ENCODE results near the gene POF1B. TPM values are rescaled to one million over a fixed set of nuclear protein-coding genes. Genes with fewer than 3 reads are reported as not detected.

Gene POF1B
- total and polyA plus RNA-seq, 4 donors, result 0.14 to 0.75 (median 0.19) TPM

DNA sequence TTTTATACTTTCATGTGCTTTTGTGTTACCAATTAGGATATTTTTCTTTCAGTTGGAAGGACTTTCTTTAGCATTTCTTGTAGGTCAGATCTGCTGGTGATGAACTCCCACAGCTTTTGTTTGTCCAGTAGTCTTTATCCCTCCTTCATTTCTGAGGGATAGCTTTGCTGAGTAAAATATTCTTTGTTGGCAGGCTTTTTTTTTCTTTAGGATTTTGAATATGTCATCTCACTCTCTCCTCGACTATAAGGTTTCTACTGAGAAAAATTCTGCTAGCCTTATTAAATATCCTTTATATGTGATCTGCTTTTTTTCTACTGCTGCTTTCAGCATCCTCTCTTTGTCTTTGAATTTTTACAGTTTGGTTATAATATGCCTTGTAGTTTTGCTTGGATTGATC is 49.6 kb upstream of the POF1B start:
- Histone ChIP-seq H3K4me3 (ENCODE audit: low read depth in 1 of 3, low read length in 3 of 3) (no peak overlapping the region), H3K36me3 (ENCODE audit: control insufficient read depth in 4 of 4, insufficient read depth in 3 of 4, low read depth in 1 of 4, low read length in 3 of 4) (no peaks in the 10 kb centered on the region), H3K27me3 (ENCODE audit: control insufficient read depth in 4 of 4, insufficient read depth in 4 of 4, low read length in 3 of 4) (no peaks in the 10 kb centered on the region), H3K4me1 (ENCODE audit: control insufficient read depth in 4 of 4, insufficient read depth in 4 of 4, low read length in 3 of 4) (no peaks in the 10 kb centered on the region), H3K27ac (ENCODE audit: low read depth in 1 of 2, low read length in 2 of 2) (no peak overlapping the region), H3K9ac (ENCODE audit: low read depth in 1 of 2, low read length in 2 of 2) (no peak overlapping the region), H3K9me3 (ENCODE audit: control insufficient read depth in 4 of 4, low read length in 3 of 4) (peaks cover 0 to 7% (median 3%) of the 10 kb centered on the region in 4 donors)
- TF ChIP-seq, protein P1, sequence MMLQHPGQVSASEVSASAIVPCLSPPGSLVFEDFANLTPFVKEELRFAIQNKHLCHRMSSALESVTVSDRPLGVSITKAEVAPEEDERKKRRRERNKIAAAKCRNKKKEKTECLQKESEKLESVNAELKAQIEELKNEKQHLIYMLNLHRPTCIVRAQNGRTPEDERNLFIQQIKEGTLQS (IDR thresholded peaks at IDR 0.05), result no peak
- 86% methylated on average over 1 of the region's 1 CpG for WGBS
- DNase-seq (ENCODE audit: low spot score), result no peak

DNA sequence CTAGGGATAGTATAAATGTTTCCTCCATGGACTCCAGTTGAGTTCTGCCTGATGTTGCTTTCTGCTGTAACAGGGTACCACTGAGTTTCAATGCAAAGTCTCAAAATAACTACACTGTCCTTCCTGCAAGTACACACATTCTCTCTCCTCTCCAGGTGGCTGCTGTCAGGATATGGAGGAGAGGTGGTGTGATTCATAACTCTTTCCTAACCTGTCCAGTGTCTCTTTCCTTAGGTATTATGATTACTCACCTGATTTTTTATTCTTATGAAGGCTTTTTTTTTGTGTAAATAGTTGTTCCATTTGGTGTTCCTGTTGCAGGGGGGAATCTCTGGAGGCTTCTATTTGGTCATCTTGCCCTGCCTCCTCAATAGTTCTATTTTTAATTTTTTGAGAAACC is 39.8 kb upstream of the POF1B start:
- H3K9me3 ChIP-seq (ENCODE audit: control insufficient read depth in 4 of 4, low read length in 3 of 4), result no peaks in the 10 kb centered on the region
- H3K36me3 ChIP-seq (ENCODE audit: control insufficient read depth in 4 of 4, insufficient read depth in 3 of 4, low read depth in 1 of 4, low read length in 3 of 4), result no peaks in the 10 kb centered on the region
- no peak for DNase-seq (ENCODE audit: low spot score)
- no peaks in the 10 kb centered on the region for H3K27me3 ChIP-seq (ENCODE audit: control insufficient read depth in 4 of 4, insufficient read depth in 4 of 4, low read length in 3 of 4)
- no peaks in the 10 kb centered on the region for H3K4me1 ChIP-seq (ENCODE audit: control insufficient read depth in 4 of 4, insufficient read depth in 4 of 4, low read length in 3 of 4)
- no peak for TF ChIP-seq RAD21 (IDR thresholded peaks at IDR 0.05)
- TF ChIP-seq SP1 (IDR thresholded peaks at IDR 0.05), result no peak
- TF ChIP-seq FOXA2 (IDR thresholded peaks at IDR 0.05), result no peak
- no peak for TF ChIP-seq GABPA (IDR thresholded peaks at IDR 0.05 in 1 of 2, conservative IDR thresholded peaks at IDR 0.05 in 1 of 2)
- no peak for TF ChIP-seq HNF4G (IDR thresholded peaks at IDR 0.05)
- no peak for TF ChIP-seq HNF4A (conservative IDR thresholded peaks at IDR 0.05)
- TF ChIP-seq, protein P2, sequence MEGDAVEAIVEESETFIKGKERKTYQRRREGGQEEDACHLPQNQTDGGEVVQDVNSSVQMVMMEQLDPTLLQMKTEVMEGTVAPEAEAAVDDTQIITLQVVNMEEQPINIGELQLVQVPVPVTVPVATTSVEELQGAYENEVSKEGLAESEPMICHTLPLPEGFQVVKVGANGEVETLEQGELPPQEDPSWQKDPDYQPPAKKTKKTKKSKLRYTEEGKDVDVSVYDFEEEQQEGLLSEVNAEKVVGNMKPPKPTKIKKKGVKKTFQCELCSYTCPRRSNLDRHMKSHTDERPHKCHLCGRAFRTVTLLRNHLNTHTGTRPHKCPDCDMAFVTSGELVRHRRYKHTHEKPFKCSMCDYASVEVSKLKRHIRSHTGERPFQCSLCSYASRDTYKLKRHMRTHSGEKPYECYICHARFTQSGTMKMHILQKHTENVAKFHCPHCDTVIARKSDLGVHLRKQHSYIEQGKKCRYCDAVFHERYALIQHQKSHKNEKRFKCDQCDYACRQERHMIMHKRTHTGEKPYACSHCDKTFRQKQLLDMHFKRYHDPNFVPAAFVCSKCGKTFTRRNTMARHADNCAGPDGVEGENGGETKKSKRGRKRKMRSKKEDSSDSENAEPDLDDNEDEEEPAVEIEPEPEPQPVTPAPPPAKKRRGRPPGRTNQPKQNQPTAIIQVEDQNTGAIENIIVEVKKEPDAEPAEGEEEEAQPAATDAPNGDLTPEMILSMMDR (IDR thresholded peaks at IDR 0.05; ENCODE audit: low read depth, low read length, missing input control), result no peak
- TF ChIP-seq, protein P3, sequence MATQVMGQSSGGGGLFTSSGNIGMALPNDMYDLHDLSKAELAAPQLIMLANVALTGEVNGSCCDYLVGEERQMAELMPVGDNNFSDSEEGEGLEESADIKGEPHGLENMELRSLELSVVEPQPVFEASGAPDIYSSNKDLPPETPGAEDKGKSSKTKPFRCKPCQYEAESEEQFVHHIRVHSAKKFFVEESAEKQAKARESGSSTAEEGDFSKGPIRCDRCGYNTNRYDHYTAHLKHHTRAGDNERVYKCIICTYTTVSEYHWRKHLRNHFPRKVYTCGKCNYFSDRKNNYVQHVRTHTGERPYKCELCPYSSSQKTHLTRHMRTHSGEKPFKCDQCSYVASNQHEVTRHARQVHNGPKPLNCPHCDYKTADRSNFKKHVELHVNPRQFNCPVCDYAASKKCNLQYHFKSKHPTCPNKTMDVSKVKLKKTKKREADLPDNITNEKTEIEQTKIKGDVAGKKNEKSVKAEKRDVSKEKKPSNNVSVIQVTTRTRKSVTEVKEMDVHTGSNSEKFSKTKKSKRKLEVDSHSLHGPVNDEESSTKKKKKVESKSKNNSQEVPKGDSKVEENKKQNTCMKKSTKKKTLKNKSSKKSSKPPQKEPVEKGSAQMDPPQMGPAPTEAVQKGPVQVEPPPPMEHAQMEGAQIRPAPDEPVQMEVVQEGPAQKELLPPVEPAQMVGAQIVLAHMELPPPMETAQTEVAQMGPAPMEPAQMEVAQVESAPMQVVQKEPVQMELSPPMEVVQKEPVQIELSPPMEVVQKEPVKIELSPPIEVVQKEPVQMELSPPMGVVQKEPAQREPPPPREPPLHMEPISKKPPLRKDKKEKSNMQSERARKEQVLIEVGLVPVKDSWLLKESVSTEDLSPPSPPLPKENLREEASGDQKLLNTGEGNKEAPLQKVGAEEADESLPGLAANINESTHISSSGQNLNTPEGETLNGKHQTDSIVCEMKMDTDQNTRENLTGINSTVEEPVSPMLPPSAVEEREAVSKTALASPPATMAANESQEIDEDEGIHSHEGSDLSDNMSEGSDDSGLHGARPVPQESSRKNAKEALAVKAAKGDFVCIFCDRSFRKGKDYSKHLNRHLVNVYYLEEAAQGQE (IDR thresholded peaks at IDR 0.05), result no peak
- no peak for TF ChIP-seq RXRA (IDR thresholded peaks at IDR 0.05)
- no peak overlapping the region for H3K27ac ChIP-seq (ENCODE audit: low read depth in 1 of 2, low read length in 2 of 2)
- H3K4me3 ChIP-seq (ENCODE audit: low read depth in 1 of 3, low read length in 3 of 3), result no peak overlapping the region
- H3K9ac ChIP-seq (ENCODE audit: low read depth in 1 of 2, low read length in 2 of 2), result no peak overlapping the region

DNA sequence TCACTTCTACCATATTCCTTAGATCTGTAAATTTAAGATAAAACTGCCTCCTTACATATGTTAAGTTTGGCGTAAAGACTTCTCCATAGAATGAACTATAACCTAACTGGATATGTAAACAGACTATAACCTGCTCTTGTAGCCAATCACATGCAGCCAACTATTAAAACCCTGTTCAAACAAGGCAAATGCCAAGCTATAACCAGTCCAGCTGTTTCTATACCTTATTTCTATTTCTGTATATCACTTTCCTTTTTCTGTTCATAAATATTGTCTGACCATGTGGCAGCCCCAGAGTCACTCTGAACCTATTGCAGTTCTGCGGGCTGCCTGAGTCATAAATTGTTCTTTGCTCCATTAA is 12.4 kb upstream of the POF1B start:
- no peak for DNase-seq (ENCODE audit: low spot score)
- WGBS, result 86% methylated on average over 2 of the region's 2 CpGs
- Histone ChIP-seq H3K9me3 (ENCODE audit: control insufficient read depth in 4 of 4, low read length in 3 of 4) (no peaks in the 10 kb centered on the region), H3K4me1 (ENCODE audit: control insufficient read depth in 4 of 4, insufficient read depth in 4 of 4, low read length in 3 of 4) (no peaks in the 10 kb centered on the region), H3K27ac (ENCODE audit: low read depth in 1 of 2, low read length in 2 of 2) (no peak overlapping the region), H3K9ac (ENCODE audit: low read depth in 1 of 2, low read length in 2 of 2) (no peak overlapping the region), H3K36me3 (ENCODE audit: control insufficient read depth in 4 of 4, insufficient read depth in 3 of 4, low read depth in 1 of 4, low read length in 3 of 4) (no peaks in the 10 kb centered on the region), H3K27me3 (ENCODE audit: control insufficient read depth in 4 of 4, insufficient read depth in 4 of 4, low read length in 3 of 4) (no peaks in the 10 kb centered on the region), H3K4me3 (ENCODE audit: low read depth in 1 of 3, low read length in 3 of 3) (no peak overlapping the region)
- TF ChIP-seq SP1 (IDR thresholded peaks at IDR 0.05) (no peak), EGR1 (IDR thresholded peaks at IDR 0.05; ENCODE audit: low read depth in 2 of 2) (no peak), YY1 (IDR thresholded peaks at IDR 0.05) (no peak), RAD21 (IDR thresholded peaks at IDR 0.05) (no peak), TAF1 (conservative IDR thresholded peaks at IDR 0.05) (no peak), FOXA1 (IDR thresholded peaks at IDR 0.05) (no peak), GABPA (IDR thresholded peaks at IDR 0.05 in 1 of 2, conservative IDR thresholded peaks at IDR 0.05 in 1 of 2) (no peak)
- TF ChIP-seq, protein P1 (IDR thresholded peaks at IDR 0.05), result no peak
- TF ChIP-seq, protein P2 (IDR thresholded peaks at IDR 0.05; ENCODE audit: low read depth, low read length, missing input control), result no peak
